ENCODE data around the gene RALGDS.
"Not testable (repeated sequence)": the region's sequence is repeated elsewhere in the genome, so short reads cannot be mapped to it uniquely, and the experiment has no call there.

Gene RALGDS

GRCh38 chr9:133063500-133064231 lies 57.4 kb downstream of the RALGDS start:
- no peak for DNase-seq

- DNase-seq: no peak
These were observed 57.9 kb downstream of the RALGDS start for GRCh38 chr9:133063159-133063499.

GRCh38 chr9:133062569-133062968 lies 58.5 kb downstream of the RALGDS start:
- DNase-seq: not testable (repeated sequence)

GRCh38 chr9:133061764-133062145 lies 59.3 kb downstream of the RALGDS start, which contains the start of gene CEL:
Gene CEL, plus strand, starts transcription at chr9:133061981. Its CDS starts 22 bp downstream, at chr9:133062003.
- DNase-seq: peak; percentile 10

- DNase-seq: not testable (repeated sequence)
These were observed 59.8 kb downstream of the RALGDS start for GRCh38 chr9:133061019-133061763.

- no peak for DNase-seq
These were observed 60.6 kb downstream of the RALGDS start for GRCh38 chr9:133060417-133060841.

- DNase-seq: no peak
These were observed 61.4 kb downstream of the RALGDS start for GRCh38 chr9:133059623-133060022.

- DNase-seq: no peak
These were observed 62.3 kb downstream of the RALGDS start for GRCh38 chr9:133058550-133059320.

GRCh38 chr9:133058071-133058470 lies 63.0 kb downstream of the RALGDS start:
- no peak for DNase-seq

GRCh38 chr9:133057553-133057952 lies 63.5 kb downstream of the RALGDS start:
- no peak for DNase-seq

GRCh38 chr9:133057006-133057405 lies 64.0 kb downstream of the RALGDS start:
- no peak for DNase-seq

- no peak for DNase-seq
These were observed 64.5 kb downstream of the RALGDS start for GRCh38 chr9:133056533-133056932.

GRCh38 chr9:133055788-133056420 lies 65.1 kb downstream of the RALGDS start:
- DNase-seq: no peak

GRCh38 chr9:133054966-133055365 lies 66.1 kb downstream of the RALGDS start:
- no peak for DNase-seq

- no peak for DNase-seq
These were observed 66.7 kb downstream of the RALGDS start for GRCh38 chr9:133054194-133054890.

- DNase-seq: no peak
These were observed 69.0 kb downstream of the RALGDS start for GRCh38 chr9:133051966-133052539.

GRCh38 chr9:133051281-133051900 lies 69.6 kb downstream of the RALGDS start:
- DNase-seq: no peak

- peak; percentile 62 for DNase-seq
These were observed 70.3 kb downstream of the RALGDS start for GRCh38 chr9:133050781-133051180.

- no peak for DNase-seq
These were observed 70.9 kb downstream of the RALGDS start for GRCh38 chr9:133050142-133050541.

- DNase-seq: no peak
These were observed 72.0 kb downstream of the RALGDS start for GRCh38 chr9:133049043-133049442.

- no peak for DNase-seq
These were observed 72.4 kb downstream of the RALGDS start for GRCh38 chr9:133048595-133048994.

Measured in NCI-H774 (cell line).